PC-9 (cell line): ENCODE data around the gene FILIP1L. TPM values are rescaled to one million over a fixed set of nuclear protein-coding genes. Genes with fewer than 3 reads are reported as not detected.
A peak's percentile ranks its signal among the peaks of the same experiment; 100 is the strongest.

Experiments used
- BruUV-seq: library from RNA; stranded (reverse); fragments of 400-500 nt; replicated peaks from 2 replicates; lab custom pipeline; 2021; lab: Mats Ljungman, UMichigan
- CTCF ChIA-PET: fragments of 300-600 bp; sonication (Branson Sonifier 250); formaldehyde crosslinking; loops from one replicate; lab custom pipeline; 2022; ENCODE audit warnings: antibody characterized with exemption; lab: Charles Lee
- POLR2A ChIA-PET: fragments of 300-600 bp; sonication (Branson Sonifier 250); formaldehyde crosslinking; loops from one replicate; lab custom pipeline; 2022; ENCODE audit warnings: antibody characterized with exemption; ENCODE audit not compliant: unreplicated experiment; lab: Charles Lee
- DNase-seq, 2 experiments: peaks; one replicate each; pipeline versions ENCODE4 v3.0.0 to v3.0.0-alpha.2; 2015 to 2022; ENCODE audit warnings: mixed read lengths in 1 of 2
- H2AFZ ChIP-seq: fragments of 200-600 bp; sonication (generic); 2 replicates; pipeline ENCODE4 v1.8.1; 2017; ENCODE audit warnings: antibody characterized with exemption
- H3F3A ChIP-seq: fragments of 200-600 bp; sonication (generic); 2 replicates; pipeline ENCODE4 v1.8.1; 2017; ENCODE audit warnings: antibody characterized with exemption, mild to moderate bottlenecking, low read depth; ENCODE audit not compliant: insufficient read depth
- H3K27ac ChIP-seq: fragments of 200-600 bp; sonication (generic); 2 replicates; pipeline ENCODE4 v1.6.1; 2016; ENCODE audit warnings: mixed run types
- H3K27me3 ChIP-seq: fragments of 200-600 bp; sonication (generic); 2 replicates; pipeline ENCODE4 v1.6.1; 2016; ENCODE audit warnings: low read depth, mixed run types; ENCODE audit not compliant: insufficient read depth
- H3K36me3 ChIP-seq: fragments of 200-600 bp; sonication (generic); 2 replicates; pipeline ENCODE4 v1.6.1; 2016; ENCODE audit warnings: low read depth, mixed run types
- H3K4me1 ChIP-seq: fragments of 200-600 bp; sonication (generic); replicated peaks from 2 replicates; pipeline ENCODE4 v1.6.1; 2016; ENCODE audit warnings: mixed run types; ENCODE audit not compliant: insufficient read depth
- H3K4me2 ChIP-seq: fragments of 200-600 bp; sonication (generic); 2 replicates; pipeline ENCODE4 v1.6.1; 2017; ENCODE audit warnings: mixed run types
- H3K4me3 ChIP-seq: fragments of 200-600 bp; sonication (generic); 2 replicates; pipeline ENCODE4 v1.6.1; 2016; ENCODE audit warnings: mixed run types
- H3K79me2 ChIP-seq: fragments of 200-600 bp; sonication (generic); 2 replicates; pipeline ENCODE4 v1.6.1; 2017; ENCODE audit warnings: low read depth, mixed run types
- H3K9me2 ChIP-seq: fragments of 200-600 bp; sonication (generic); 2 replicates; pipeline ENCODE4 v1.8.1; 2017; ENCODE audit warnings: mild to moderate bottlenecking; ENCODE audit not compliant: insufficient read depth
- H3K9me3 ChIP-seq: fragments of 200-600 bp; sonication (generic); 2 replicates; pipeline ENCODE4 v1.8.1; 2016; ENCODE audit warnings: low read depth; ENCODE audit not compliant: insufficient read depth
- H4K20me1 ChIP-seq: fragments of 200-600 bp; sonication (generic); 2 replicates; pipeline ENCODE4 v1.8.1; 2017; ENCODE audit not compliant: insufficient read depth
- CTCF ChIP-seq: fragments of 200-600 bp; sonication (generic); conservative IDR thresholded peaks from 2 replicates; pipeline ENCODE4 v1.6.1; 2017; ENCODE audit warnings: mixed run types, antibody characterized with exemption, mild to moderate bottlenecking, moderate library complexity
- EZH2 ChIP-seq: fragments of 200-600 bp; sonication (generic); IDR thresholded peaks from 2 replicates; pipeline ENCODE4 v1.8.0; 2017; ENCODE audit warnings: antibody characterized with exemption, low read depth
- intact Hi-C: fragments of 100-400 bp; cut with micrococcal nuclease; formaldehyde crosslinking; loops from one replicate; pipeline ENCODE4 v1.10.0; 2022; ENCODE audit not compliant: unreplicated experiment
- total RNA-seq: library from RNA; stranded (reverse); gene quantifications from 2 replicates; pipeline ENCODE4 v1.2.3, GENCODE V29; 2021

Gene FILIP1L
- total RNA-seq, 1 experiment from 2014 or later, result 16.8 TPM

- intact Hi-C loops, result loop anchor here (5.0 kb wide), 4 partner anchors 487 to 1742 kb away; partner anchors contain the start of gene PCNP
- Histone ChIP-seq H3K9me2 (no peaks in the 10 kb centered on the region), H3K27me3 (no peaks in the 10 kb centered on the region), H3K9me3 (no peaks in the 10 kb centered on the region), H3K79me2 (peaks cover 84% of the 10 kb centered on the region), H3K4me3 (no peak overlapping the region), H2AFZ (no peak overlapping the region), H3K36me3 (no peaks in the 10 kb centered on the region), H3F3A (peaks cover 2% of the 10 kb centered on the region), H3K27ac (no peak overlapping the region), H3K4me1 (peaks cover 16% of the 10 kb centered on the region), H4K20me1 (peaks cover 4% of the 10 kb centered on the region; the same call in 1 of the 2 replicates), H3K4me2 (no peak overlapping the region)
- no peak for DNase-seq
- POLR2A ChIA-PET, result interaction anchor here (0.6 kb wide), 1 partner anchor 894 kb away, joined by 17 read pairs; no protein-coding TSS in a partner anchor
- CTCF ChIA-PET, result no interaction called here
- TF ChIP-seq CTCF (no peak), EZH2 (no peak)
- no TSS peak for BruUV-seq
These were observed 284.5 kb downstream of the FILIP1L start for GRCh38 chr3:99829844-99830243.

GRCh38 chr3:99825004-99825640 lies 289.2 kb downstream of the FILIP1L start:
- CTCF ChIA-PET, result no interaction called here
- no peak for TF ChIP-seq EZH2
- no peak for TF ChIP-seq CTCF
- H3K4me2 ChIP-seq, result peak overlapping the region; percentile 30
- H3K36me3 ChIP-seq, result no peaks in the 10 kb centered on the region
- peaks cover 4% of the 10 kb centered on the region; the same call in 1 of the 2 replicates for H4K20me1 ChIP-seq
- POLR2A ChIA-PET, result interaction anchor here (0.7 kb wide), 1 partner anchor 161 kb away, joined by 4 read pairs; no protein-coding TSS in a partner anchor
- H3K9me3 ChIP-seq, result no peaks in the 10 kb centered on the region
- H3F3A ChIP-seq, result peaks cover 3% of the 10 kb centered on the region
- peak in 1 of 2 experiments; percentile 69 for DNase-seq
- H3K9me2 ChIP-seq, result no peaks in the 10 kb centered on the region
- no peak overlapping the region for H3K4me3 ChIP-seq
- BruUV-seq, result no TSS peak
- no peaks in the 10 kb centered on the region for H3K27me3 ChIP-seq
- peak overlapping the region; percentile 0; the same call in 1 of the 2 replicates for H3K27ac ChIP-seq
- H3K4me1 ChIP-seq, result peaks cover 22% of the 10 kb centered on the region
- intact Hi-C loops, result no loop called here
- peaks cover 90% of the 10 kb centered on the region for H3K79me2 ChIP-seq
- H2AFZ ChIP-seq, result no peak overlapping the region

GRCh38 chr3:99823723-99824711 lies 290.3 kb downstream of the FILIP1L start:
- intact Hi-C loops, result no loop called here
- Histone ChIP-seq H4K20me1 (peaks cover 4% of the 10 kb centered on the region; the same call in 1 of the 2 replicates), H3K4me3 (no peak overlapping the region), H3K4me2 (0 out of 2 replicates have a peak overlapping the region, but pooled peaks have one; percentile 30), H3F3A (peaks cover 3% of the 10 kb centered on the region), H3K27ac (peak overlapping the region; percentile 0; the same call in 1 of the 2 replicates), H3K4me1 (peaks cover 27% of the 10 kb centered on the region), H2AFZ (no peak overlapping the region), H3K27me3 (no peaks in the 10 kb centered on the region), H3K79me2 (peaks cover 90% of the 10 kb centered on the region), H3K9me2 (no peaks in the 10 kb centered on the region), H3K36me3 (no peaks in the 10 kb centered on the region), H3K9me3 (no peaks in the 10 kb centered on the region)
- ChIA-PET CTCF (interaction anchor here (0.6 to 0.9 kb wide), 3 partner anchors 16 to 1006 kb away, joined by 4 to 10 read pairs (median 9); no protein-coding TSS in a partner anchor), POLR2A (interaction anchor here (0.6 to 0.7 kb wide), 5 partner anchors 11 to 1740 kb away, joined by 3 to 8 read pairs (median 3); no protein-coding TSS in a partner anchor)
- DNase-seq, result no peak
- no peak for TF ChIP-seq CTCF
- no peak for TF ChIP-seq EZH2
- no TSS peak for BruUV-seq
